Nephron progenitor cell (in vitro differentiated cells): ENCODE data around the gene POPDC3.
"Not testable (repeated sequence)": the region's sequence is repeated elsewhere in the genome, so short reads cannot be mapped to it uniquely, and the experiment has no call there.

ENCODE experiments used
- DNase-seq: peaks from one replicate; pipeline ENCODE4 v3.0.0; 2021
- H3K27ac Mint-ChIP-seq: 2 replicates; pipeline ENCODE4 v1.8.0; 2021; ENCODE audit warnings: mild to moderate bottlenecking, moderate library complexity, mixed read lengths
- H3K27me3 Mint-ChIP-seq: 2 replicates; pipeline ENCODE4 v1.8.0; 2021; ENCODE audit warnings: mild to moderate bottlenecking, low read depth, mixed read lengths; ENCODE audit not compliant: poor library complexity
- H3K36me3 Mint-ChIP-seq: 2 replicates; pipeline ENCODE4 v1.8.0; 2021; ENCODE audit warnings: low read depth, mixed read lengths
- H3K4me1 Mint-ChIP-seq: 2 replicates; pipeline ENCODE4 v1.8.0; 2021; ENCODE audit warnings: mixed read lengths
- H3K4me3 Mint-ChIP-seq: 2 replicates; pipeline ENCODE4 v1.8.0; 2021; ENCODE audit warnings: mild to moderate bottlenecking, moderate library complexity, mixed read lengths
- H3K9me3 Mint-ChIP-seq: 2 replicates; pipeline ENCODE4 v1.8.0; 2021; ENCODE audit warnings: mild to moderate bottlenecking, moderate library complexity, mixed read lengths
- TF ChIP-seq, protein P1 (sequence below): fragments of 200-600 bp; sonication (generic); IDR thresholded peaks from 2 replicates; pipeline ENCODE4 v1.5.0; 2021; ENCODE audit warnings: antibody characterized with exemption

The POPDC3 gene

GRCh38 chr6:105179244-105180065 is at the start of gene POPDC3:
POPDC3 (minus strand) TSS chr6:105180014; CDS start chr6:105161909, 18,105 bp downstream.
- Mint-ChIP-seq H3K4me3 (peak within 1 kb of the TSS; percentile 86), H3K27me3 (peaks cover 47% of the 10 kb centered on the region), H3K9me3 (no peaks in the 10 kb centered on the region), H3K36me3 (no peaks in the 10 kb centered on the region), H3K27ac (no peak within 1 kb of the TSS), H3K4me1 (peaks cover 22% of the 10 kb centered on the region)
- peak; percentile 69 for DNase-seq
- TF ChIP-seq, protein P1, sequence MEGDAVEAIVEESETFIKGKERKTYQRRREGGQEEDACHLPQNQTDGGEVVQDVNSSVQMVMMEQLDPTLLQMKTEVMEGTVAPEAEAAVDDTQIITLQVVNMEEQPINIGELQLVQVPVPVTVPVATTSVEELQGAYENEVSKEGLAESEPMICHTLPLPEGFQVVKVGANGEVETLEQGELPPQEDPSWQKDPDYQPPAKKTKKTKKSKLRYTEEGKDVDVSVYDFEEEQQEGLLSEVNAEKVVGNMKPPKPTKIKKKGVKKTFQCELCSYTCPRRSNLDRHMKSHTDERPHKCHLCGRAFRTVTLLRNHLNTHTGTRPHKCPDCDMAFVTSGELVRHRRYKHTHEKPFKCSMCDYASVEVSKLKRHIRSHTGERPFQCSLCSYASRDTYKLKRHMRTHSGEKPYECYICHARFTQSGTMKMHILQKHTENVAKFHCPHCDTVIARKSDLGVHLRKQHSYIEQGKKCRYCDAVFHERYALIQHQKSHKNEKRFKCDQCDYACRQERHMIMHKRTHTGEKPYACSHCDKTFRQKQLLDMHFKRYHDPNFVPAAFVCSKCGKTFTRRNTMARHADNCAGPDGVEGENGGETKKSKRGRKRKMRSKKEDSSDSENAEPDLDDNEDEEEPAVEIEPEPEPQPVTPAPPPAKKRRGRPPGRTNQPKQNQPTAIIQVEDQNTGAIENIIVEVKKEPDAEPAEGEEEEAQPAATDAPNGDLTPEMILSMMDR = no peak

- no peak overlapping the region for H3K27ac Mint-ChIP-seq
- H3K27me3 Mint-ChIP-seq = peaks cover 26% of the 10 kb centered on the region
- peaks cover 12% of the 10 kb centered on the region for H3K9me3 Mint-ChIP-seq
- no peaks in the 10 kb centered on the region for H3K36me3 Mint-ChIP-seq
- no peak overlapping the region for H3K4me3 Mint-ChIP-seq
- H3K4me1 Mint-ChIP-seq = no peaks in the 10 kb centered on the region
- TF ChIP-seq, protein P1 = no peak
- no peak for DNase-seq
Measured at GRCh38 chr6:105227295-105227767, 47.5 kb upstream of the POPDC3 start.

GRCh38 chr6:105226598-105227294 is 46.9 kb upstream of the POPDC3 start:
- TF ChIP-seq, protein P1 = no peak
- Mint-ChIP-seq H3K9me3 (peaks cover 7% of the 10 kb centered on the region), H3K36me3 (no peaks in the 10 kb centered on the region), H3K27me3 (peaks cover 26% of the 10 kb centered on the region), H3K4me1 (no peaks in the 10 kb centered on the region), H3K4me3 (no peak overlapping the region), H3K27ac (no peak overlapping the region)
- DNase-seq = no peak

DNA sequence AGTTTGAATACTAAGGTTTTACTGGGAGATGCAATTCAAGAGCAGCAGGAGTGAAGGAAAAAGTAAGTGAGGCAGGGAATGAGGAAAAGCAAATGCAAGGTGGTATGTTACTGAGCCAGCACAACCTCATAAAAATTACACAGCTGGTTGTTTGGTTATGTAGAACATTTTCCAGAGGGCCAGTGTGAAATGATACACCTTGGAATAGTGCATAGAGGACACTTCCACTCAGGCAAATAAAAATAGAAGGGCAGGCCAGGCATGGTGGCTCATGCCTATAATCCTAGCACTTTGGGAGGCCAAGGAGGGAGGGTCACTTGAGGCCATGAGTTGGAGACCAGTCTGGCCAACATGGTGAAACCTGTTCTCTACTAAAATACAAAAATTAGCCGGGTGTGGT is 43.4 kb upstream of the POPDC3 start:
- Mint-ChIP-seq H3K4me1 (no peaks in the 10 kb centered on the region), H3K27ac (no peak overlapping the region), H3K4me3 (no peak overlapping the region), H3K36me3 (no peaks in the 10 kb centered on the region), H3K27me3 (peaks cover 26% of the 10 kb centered on the region), H3K9me3 (no peaks in the 10 kb centered on the region)
- no peak for DNase-seq
- TF ChIP-seq, protein P1 = no peak

DNA sequence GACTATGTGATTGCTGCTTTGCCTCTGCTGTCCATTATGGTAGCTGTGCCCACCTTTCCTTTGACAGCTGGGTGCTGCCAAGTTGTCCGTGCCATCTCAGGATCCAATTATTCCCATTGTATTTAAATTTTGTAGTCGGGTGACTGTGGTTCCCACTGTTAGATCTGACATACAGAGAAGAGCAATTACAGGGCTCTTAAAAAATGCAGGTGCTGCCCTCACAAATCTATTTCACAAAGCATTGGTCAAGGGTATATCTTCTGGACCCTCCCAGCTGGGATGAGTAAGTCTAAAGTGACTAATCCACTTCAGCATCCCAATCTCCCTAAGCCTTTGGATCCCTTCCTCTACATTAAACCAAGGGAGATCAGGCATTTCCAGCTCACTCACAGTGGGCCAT is 41.4 kb upstream of the POPDC3 start:
- not testable (repeated sequence) for H3K36me3 Mint-ChIP-seq, H3K4me3 Mint-ChIP-seq, H3K9me3 Mint-ChIP-seq, H3K27ac Mint-ChIP-seq, H3K4me1 Mint-ChIP-seq, DNase-seq
- H3K27me3 Mint-ChIP-seq = peaks cover 21% of the 10 kb centered on the region

DNA sequence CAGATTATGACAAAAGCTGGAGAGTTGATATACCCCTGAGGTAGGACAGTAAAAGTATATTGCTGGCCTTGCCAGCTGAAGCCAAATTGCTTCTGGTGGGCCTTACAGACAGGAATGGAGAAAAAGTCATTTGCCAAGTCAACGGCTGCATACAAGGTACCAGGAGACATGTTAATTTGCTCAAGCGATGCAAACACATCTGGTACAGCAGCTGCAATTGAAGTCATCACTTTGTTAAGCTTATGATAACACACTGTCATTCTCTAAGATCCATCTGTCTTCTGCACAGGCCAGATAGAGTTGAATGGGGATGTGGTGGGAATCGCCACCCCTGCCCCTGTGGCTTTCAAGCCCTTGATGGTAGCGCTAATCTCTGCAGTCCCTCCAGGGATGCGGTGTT is 40.4 kb upstream of the POPDC3 start:
- Mint-ChIP-seq H3K27me3 (peaks cover 16% of the 10 kb centered on the region), H3K9me3 (no peaks in the 10 kb centered on the region), H3K27ac (no peak overlapping the region), H3K4me3 (no peak overlapping the region), H3K4me1 (no peaks in the 10 kb centered on the region), H3K36me3 (no peaks in the 10 kb centered on the region)
- TF ChIP-seq, protein P1 = no peak
- no peak for DNase-seq

DNA sequence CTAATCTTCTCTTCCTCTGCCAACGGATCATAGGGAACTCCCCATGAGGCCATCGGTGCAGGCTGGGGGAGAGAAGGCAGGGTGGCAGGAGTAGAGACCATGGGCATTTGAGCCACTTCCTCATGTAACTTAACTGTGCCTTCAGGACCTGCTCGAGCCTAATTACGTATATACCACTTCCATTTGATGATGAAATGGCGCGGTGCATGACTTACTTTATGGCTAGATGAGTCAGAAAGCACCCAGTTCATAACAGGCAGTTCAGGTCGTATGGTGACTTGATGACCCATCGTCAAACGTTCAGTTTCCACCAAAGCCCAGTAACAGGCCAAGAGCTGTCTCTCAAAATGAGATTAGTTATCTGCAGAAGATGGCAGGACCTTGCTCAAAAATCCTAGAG is 39.4 kb upstream of the POPDC3 start:
- H3K4me1 Mint-ChIP-seq, H3K4me3 Mint-ChIP-seq, H3K9me3 Mint-ChIP-seq, H3K36me3 Mint-ChIP-seq, DNase-seq, H3K27ac Mint-ChIP-seq: not testable (repeated sequence)
- peaks cover 11% of the 10 kb centered on the region for H3K27me3 Mint-ChIP-seq
